Adrenal gland (tissue), 5 donors: Measurements from ENCODE around the gene ICAM4.

Experiments used
- POLR2A ChIP-seq, 2 donors: fragments of 450-650 bp; IDR thresholded peaks; one replicate each; pipeline ENCODE4 v1.6.1; 2017; ENCODE audit warnings: antibody characterized with exemption in 2 of 2, mild to moderate bottlenecking in 2 of 2, moderate library complexity in 1 of 2
- TF ChIP-seq, protein P1 (sequence below), 6 experiments: fragments of 450-650 bp in 4 of 6; fragments of 200-600 bp in 2 of 6; sonication (generic) in 1 of 6; IDR thresholded peaks; 1 replicate in 5 of 6; 2 replicates in 1 of 6; pipeline versions ENCODE4 v1.5.1 to v1.8.0; 2016 to 2021; ENCODE audit warnings: antibody characterized with exemption in 6 of 6, mild to moderate bottlenecking in 2 of 6, moderate library complexity in 1 of 6
- donor health status: DM: no; HTN: no; CAD: no.

DNA sequence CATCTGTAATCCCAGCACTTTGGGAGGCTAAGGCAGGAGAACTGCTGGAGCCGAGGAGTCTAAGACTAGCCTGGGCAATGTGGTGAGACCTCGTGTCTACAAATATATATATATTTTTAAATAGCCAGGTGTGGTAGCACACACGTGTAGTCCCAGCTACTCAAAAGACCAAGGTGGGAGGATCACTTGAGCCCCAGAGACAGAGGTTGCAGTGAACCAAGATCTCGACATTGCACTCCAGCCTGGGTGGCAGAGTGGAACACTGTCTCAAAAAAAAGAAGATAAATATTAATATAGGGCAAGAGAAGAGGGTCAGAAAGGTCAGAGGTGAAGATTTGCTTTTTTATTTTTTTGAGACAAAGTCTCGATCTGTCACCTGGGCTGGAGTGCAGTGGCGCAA is 40.2 kb upstream of the ICAM4 start:
- no peak for TF ChIP-seq POLR2A (IDR thresholded peaks at IDR 0.05)
- TF ChIP-seq, protein P1, sequence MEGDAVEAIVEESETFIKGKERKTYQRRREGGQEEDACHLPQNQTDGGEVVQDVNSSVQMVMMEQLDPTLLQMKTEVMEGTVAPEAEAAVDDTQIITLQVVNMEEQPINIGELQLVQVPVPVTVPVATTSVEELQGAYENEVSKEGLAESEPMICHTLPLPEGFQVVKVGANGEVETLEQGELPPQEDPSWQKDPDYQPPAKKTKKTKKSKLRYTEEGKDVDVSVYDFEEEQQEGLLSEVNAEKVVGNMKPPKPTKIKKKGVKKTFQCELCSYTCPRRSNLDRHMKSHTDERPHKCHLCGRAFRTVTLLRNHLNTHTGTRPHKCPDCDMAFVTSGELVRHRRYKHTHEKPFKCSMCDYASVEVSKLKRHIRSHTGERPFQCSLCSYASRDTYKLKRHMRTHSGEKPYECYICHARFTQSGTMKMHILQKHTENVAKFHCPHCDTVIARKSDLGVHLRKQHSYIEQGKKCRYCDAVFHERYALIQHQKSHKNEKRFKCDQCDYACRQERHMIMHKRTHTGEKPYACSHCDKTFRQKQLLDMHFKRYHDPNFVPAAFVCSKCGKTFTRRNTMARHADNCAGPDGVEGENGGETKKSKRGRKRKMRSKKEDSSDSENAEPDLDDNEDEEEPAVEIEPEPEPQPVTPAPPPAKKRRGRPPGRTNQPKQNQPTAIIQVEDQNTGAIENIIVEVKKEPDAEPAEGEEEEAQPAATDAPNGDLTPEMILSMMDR (IDR thresholded peaks at IDR 0.05): no peak
